ENCODE data around the gene SLC16A2. TPM values are rescaled to one million over a fixed set of nuclear protein-coding genes. Genes with fewer than 3 reads are reported as not detected.

SLC16A2 gene
- total RNA-seq, 4 donors from 2014 or later: 1.7 to 16.8 (median 5.5) TPM

- TF ChIP-seq POLR2AphosphoS5 (IDR thresholded peaks at IDR 0.05): no peak
- WGBS, 2 donors (ENCODE audit: low coverage in 1 of 2): 60 to 88% methylated on average over 2 of the region's 2 CpGs
- Histone ChIP-seq H3K4me3 (no peak overlapping the region), H3K27ac (no peak overlapping the region), H3K36me3 (no peaks in the 10 kb centered on the region), H3K27me3 (no peaks in the 10 kb centered on the region), H3K4me1 (no peaks in the 10 kb centered on the region), H3K9me3 (no peaks in the 10 kb centered on the region)
- in situ Hi-C loops (cut with MboI; ENCODE audit: low pct_ligation_motif_present in 1 of 4, low pct_unique_long_range_greater_than_20kb in 1 of 4, low sequenced_read_pairs in 3 of 4) (loop anchor here in 1 of 4 donors (25.0 kb wide), 1 partner anchor 695 kb away; the partner anchor contains the start of gene XIST), intact Hi-C loops (cut with DNase I; ENCODE audit: low total_unique reads) (no loop called here)
- DNase-seq: no peak
These were observed 136.1 kb downstream of the SLC16A2 start for GRCh38 chrX:74557378-74557777.

DNA sequence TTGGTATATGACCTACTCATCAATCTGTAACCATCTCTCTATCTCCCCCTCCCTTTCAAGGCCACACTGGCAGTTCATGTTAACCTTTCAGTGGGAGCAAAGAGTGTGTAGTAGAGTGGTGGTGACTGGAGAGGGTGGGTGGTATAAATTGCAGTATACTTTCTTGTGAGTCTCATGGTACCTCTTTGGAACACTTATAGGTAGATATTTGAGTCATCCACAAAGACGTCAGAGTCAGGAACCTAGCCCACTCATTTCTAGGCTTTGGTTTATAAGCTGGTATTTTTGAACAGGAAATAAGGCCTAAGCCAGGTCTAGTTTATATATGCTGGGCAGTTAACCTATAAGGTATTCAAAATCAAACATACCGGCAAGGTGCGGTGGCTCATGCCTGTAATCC, 156.8 kb downstream of the SLC16A2 start:
- 90% methylated on average over 3 of the region's 3 CpGs; no CpG with 5 or more reads in 1 of the 2 donors for WGBS, 2 donors (ENCODE audit: low coverage in 1 of 2)
- no peak for TF ChIP-seq POLR2A (IDR thresholded peaks at IDR 0.05)
- no peak for TF ChIP-seq POLR2AphosphoS5 (IDR thresholded peaks at IDR 0.05)
- no peak for TF ChIP-seq EP300 (IDR thresholded peaks at IDR 0.05; ENCODE audit: low read depth)
- TF ChIP-seq, protein P1, sequence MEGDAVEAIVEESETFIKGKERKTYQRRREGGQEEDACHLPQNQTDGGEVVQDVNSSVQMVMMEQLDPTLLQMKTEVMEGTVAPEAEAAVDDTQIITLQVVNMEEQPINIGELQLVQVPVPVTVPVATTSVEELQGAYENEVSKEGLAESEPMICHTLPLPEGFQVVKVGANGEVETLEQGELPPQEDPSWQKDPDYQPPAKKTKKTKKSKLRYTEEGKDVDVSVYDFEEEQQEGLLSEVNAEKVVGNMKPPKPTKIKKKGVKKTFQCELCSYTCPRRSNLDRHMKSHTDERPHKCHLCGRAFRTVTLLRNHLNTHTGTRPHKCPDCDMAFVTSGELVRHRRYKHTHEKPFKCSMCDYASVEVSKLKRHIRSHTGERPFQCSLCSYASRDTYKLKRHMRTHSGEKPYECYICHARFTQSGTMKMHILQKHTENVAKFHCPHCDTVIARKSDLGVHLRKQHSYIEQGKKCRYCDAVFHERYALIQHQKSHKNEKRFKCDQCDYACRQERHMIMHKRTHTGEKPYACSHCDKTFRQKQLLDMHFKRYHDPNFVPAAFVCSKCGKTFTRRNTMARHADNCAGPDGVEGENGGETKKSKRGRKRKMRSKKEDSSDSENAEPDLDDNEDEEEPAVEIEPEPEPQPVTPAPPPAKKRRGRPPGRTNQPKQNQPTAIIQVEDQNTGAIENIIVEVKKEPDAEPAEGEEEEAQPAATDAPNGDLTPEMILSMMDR (IDR thresholded peaks at IDR 0.05): no peak
- in situ Hi-C loops (cut with MboI; ENCODE audit: low pct_ligation_motif_present in 1 of 4, low pct_unique_long_range_greater_than_20kb in 1 of 4, low sequenced_read_pairs in 3 of 4) (no loop called here), intact Hi-C loops (cut with DNase I; ENCODE audit: low total_unique reads) (no loop called here)
- no peaks in the 10 kb centered on the region for H3K36me3 ChIP-seq
- H3K9me3 ChIP-seq: no peaks in the 10 kb centered on the region
- no peak overlapping the region for H3K27ac ChIP-seq
- no peak for DNase-seq
- no peaks in the 10 kb centered on the region for H3K4me1 ChIP-seq
- H3K27me3 ChIP-seq: no peaks in the 10 kb centered on the region
- no peak overlapping the region for H3K4me3 ChIP-seq

DNA sequence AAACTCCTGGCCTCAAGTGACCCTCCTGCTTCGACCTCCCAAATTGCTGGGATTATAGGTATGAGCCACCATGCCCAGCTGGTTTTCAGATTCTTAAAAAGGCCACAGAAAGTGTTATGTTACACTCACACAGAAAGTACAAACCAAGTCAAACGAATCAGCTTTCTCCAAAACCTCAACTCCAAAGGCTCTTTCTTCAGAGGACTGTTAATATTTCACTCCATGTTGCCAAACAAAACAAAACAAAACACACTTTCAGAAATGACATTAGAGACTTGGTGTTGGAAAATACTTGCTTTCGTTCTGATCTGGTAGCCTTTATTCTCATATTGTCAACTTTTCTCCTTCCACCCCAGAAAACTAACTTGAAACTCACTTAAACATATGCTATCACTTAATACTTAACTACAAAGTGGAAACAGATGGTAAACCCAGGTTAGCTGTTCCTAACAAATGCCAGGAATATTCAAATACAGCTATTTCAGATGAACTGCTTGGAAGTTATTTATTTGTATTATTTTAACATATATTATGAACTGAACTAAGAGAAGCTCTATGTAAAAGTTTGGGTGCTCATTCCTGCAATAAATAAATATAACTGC, 158.4 kb downstream of the SLC16A2 start:
- intact Hi-C loops (cut with DNase I; ENCODE audit: low total_unique reads): no loop called here
- Histone ChIP-seq H3K9me3 (no peaks in the 10 kb centered on the region), H3K36me3 (no peaks in the 10 kb centered on the region), H3K27ac (no peak overlapping the region), H3K4me3 (no peak overlapping the region), H3K27me3 (no peaks in the 10 kb centered on the region), H3K4me1 (no peaks in the 10 kb centered on the region)
- no peak for DNase-seq
- 50% methylated on average over 3 of the region's 3 CpGs; no CpG with 5 or more reads in 1 of the 2 donors for WGBS, 2 donors (ENCODE audit: low coverage in 1 of 2)
- in situ Hi-C loops (cut with MboI; ENCODE audit: low pct_ligation_motif_present in 1 of 4, low pct_unique_long_range_greater_than_20kb in 1 of 4, low sequenced_read_pairs in 3 of 4): no loop called here
- no peak for TF ChIP-seq POLR2AphosphoS5 (IDR thresholded peaks at IDR 0.05)
- no peak for TF ChIP-seq POLR2A (IDR thresholded peaks at IDR 0.05)
- TF ChIP-seq EP300 (IDR thresholded peaks at IDR 0.05; ENCODE audit: low read depth): no peak
- TF ChIP-seq, protein P1 (IDR thresholded peaks at IDR 0.05): no peak

Small RNA genes lying within 50 kb of the gene (small RNA-seq; reads per million reads assigned to genes)
- gene RN7SL790P: 0 reads per million in 4 donors

Other genes starting within 250 kb of the SLC16A2 start
- not detected for gene ZCCHC13, start 117.3 kb upstream of the SLC16A2 start, total RNA-seq
- gene RLIM, start 193.1 kb downstream of the SLC16A2 start, total RNA-seq: 10 to 100 TPM; 15.8 to 20.6 (median 16.9) TPM

Measured in transverse colon (tissue), 4 donors.